ENCODE data around the gene SERPINA6. TPM values are rescaled to one million over a fixed set of nuclear protein-coding genes. Genes with fewer than 3 reads are reported as not detected.
A peak's percentile ranks its signal among the peaks of the same experiment; 100 is the strongest.
"Not testable (repeated sequence)": the region's sequence is repeated elsewhere in the genome, so short reads cannot be mapped to it uniquely, and the experiment has no call there.

The SERPINA6 gene
- total RNA-seq, 1 experiment from 2014 or later: not detected

DNA sequence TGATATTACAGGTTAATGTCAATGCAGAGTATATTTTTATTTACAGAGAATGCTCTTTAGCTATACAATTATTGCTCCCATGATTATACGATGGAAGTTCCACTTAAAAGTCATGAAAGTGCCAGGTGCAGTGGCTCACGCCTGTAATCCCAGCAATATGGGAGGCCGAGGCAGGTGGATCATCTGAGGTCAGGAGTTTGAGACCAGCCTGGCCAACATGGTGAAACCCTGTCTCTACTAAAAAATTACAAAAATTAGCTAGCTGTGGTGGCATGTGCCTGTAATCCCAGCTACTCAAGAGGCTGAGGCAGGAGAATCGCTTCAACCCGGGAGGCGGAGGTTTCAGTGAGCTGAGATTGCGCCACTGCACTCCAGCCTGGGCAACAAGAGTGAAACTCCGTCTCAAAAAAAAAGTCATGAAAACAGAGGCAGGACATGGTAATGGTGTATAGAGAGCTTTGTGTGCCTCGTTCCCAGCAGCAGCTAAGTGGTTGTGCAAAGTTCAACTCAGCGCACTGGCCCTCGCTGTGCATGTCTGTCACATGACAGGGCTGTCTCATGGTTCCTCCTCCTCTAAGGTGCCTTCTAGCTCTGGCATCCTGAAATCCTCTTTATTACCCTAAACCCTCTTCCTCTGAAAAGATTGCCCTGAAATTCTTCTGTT lies 46.1 kb downstream of the SERPINA6 start:
- not testable (repeated sequence) for H3K36me3 ChIP-seq; H3K9me3 ChIP-seq (replicated peaks); H3K27ac ChIP-seq; H3K27me3 ChIP-seq; H3K4me3 ChIP-seq; DNase-seq; H3K4me1 ChIP-seq

DNA sequence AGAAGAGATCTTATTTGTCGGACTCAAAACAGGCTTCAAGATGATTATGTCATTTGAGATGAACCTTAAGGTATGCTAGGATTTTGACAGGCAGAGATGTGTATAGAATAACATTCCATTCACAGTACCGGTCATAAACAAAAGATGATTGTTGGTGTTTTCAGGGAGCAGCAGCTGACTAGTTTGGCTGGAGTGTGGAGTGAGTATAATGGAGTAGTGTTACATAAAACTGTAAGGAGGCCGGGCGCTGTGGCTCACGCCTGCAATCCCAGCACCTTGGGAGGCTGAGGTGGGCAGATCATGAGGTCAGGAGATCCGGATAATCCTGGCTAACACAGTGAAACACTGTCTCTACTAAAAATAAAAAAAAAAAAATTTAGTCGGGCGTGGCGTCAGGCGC lies 54.0 kb downstream of the SERPINA6 start:
- peak; percentile 89 to 91 for DNase-seq
- H3K4me3 ChIP-seq: peak overlapping the region; percentile 35
- peaks cover 41% of the 10 kb centered on the region for H3K36me3 ChIP-seq
- no peaks in the 10 kb centered on the region for H3K9me3 ChIP-seq (replicated peaks)
- peak overlapping the region; percentile 81 for H3K27ac ChIP-seq
- no peaks in the 10 kb centered on the region for H3K27me3 ChIP-seq
- peaks cover 16% of the 10 kb centered on the region for H3K4me1 ChIP-seq

DNA sequence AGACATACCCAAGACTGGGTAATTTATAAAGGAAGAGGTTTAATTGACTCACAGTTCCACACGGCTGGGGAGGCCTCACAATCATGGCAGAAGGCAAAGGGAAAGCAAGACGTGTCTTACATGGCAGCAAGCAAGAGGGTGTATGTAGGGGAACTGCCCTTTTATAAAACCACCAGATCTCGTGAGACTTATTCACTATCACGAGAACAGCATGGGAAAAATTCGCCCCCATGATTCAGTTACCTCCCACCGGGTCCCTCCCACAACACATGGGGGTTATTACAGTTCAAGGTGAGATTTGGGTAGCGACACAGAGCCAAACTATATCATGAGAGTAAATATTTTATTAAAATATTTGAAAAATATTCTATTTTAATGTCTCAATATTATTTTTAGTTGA lies 54.6 kb downstream of the SERPINA6 start:
- H3K27ac ChIP-seq: peak overlapping the region; percentile 81
- H3K27me3 ChIP-seq; H3K9me3 ChIP-seq (replicated peaks); H3K4me3 ChIP-seq: not testable (repeated sequence)
- H3K4me1 ChIP-seq: peaks cover 16% of the 10 kb centered on the region
- DNase-seq: peak in 1 of 2 experiments; percentile 21
- peaks cover 43% of the 10 kb centered on the region for H3K36me3 ChIP-seq

DNA sequence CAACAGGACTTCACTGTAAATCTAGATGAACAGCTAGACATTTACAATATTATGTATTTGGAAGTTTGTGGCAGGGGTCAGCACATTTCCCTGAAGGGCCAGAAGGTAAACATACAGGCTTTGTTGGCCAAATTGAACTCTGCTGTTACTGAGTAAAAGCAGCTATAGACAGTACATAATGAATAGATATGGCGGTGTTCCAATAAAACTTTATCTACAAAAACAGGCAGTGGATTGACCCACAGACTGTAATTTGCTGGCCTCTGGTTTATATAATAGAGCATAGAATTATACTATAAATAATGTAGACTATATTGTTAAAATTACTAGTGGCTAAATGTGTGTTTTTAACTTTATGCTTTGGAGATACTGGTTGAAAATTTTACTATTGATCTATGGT lies 55.8 kb downstream of the SERPINA6 start:
- peaks cover 54% of the 10 kb centered on the region for H3K36me3 ChIP-seq
- H3K27me3 ChIP-seq: no peaks in the 10 kb centered on the region
- no peak overlapping the region for H3K27ac ChIP-seq
- H3K4me1 ChIP-seq: peaks cover 16% of the 10 kb centered on the region
- H3K4me3 ChIP-seq: no peak overlapping the region
- H3K9me3 ChIP-seq (replicated peaks): peaks cover 10% of the 10 kb centered on the region; the same call in 1 of the 2 replicates
- DNase-seq: no peak

DNA sequence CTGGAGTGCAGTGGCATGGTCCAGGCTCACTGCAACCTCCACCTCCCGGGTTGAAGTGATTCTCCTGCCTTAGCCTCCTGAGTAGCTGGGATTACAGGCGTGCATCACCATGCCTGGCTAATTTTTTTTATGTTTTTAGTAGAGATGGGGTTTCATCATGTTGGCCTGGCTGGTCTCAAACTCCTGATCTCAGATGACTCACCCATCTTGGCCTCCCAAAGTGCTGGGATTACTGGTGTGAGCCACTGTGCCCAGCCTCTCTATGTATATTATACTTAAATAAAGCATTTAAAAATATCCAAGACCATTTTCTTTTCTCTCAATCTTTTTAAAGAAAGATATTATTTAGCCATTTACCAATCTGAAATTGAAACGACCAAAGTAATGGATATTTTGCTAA lies 58.9 kb downstream of the SERPINA6 start:
- not testable (repeated sequence) for H3K27ac ChIP-seq; H3K4me1 ChIP-seq; H3K4me3 ChIP-seq; H3K9me3 ChIP-seq (replicated peaks); DNase-seq; H3K27me3 ChIP-seq
- peaks cover 69% of the 10 kb centered on the region for H3K36me3 ChIP-seq

Other genes with a start within 250 kb of the SERPINA6 start
- 187 and 191 TPM in 2 replicates for gene DDX24, start 242.1 kb downstream of the SERPINA6 start, total RNA-seq (2014; rRNA removed; shearing (Covaris generic))
- gene IFI27L1, start 242.0 kb downstream of the SERPINA6 start, total RNA-seq (2014; rRNA removed; shearing (Covaris generic)): 9.5 and 11.9 TPM in 2 replicates
- 0.55 and 0.81 TPM in 2 replicates for gene IFI27, start 212.6 kb downstream of the SERPINA6 start, total RNA-seq (2014; rRNA removed; shearing (Covaris generic))
- gene IFI27L2, start 193.7 kb downstream of the SERPINA6 start, total RNA-seq (2014; rRNA removed; shearing (Covaris generic)): 24.2 and 24.4 TPM in 2 replicates
- 35.5 and 47.1 TPM in 2 replicates for gene PPP4R4, start 149.0 kb downstream of the SERPINA6 start, total RNA-seq (2014; rRNA removed; shearing (Covaris generic))
- gene SERPINA10, start 30.1 kb downstream of the SERPINA6 start, total RNA-seq (2014; rRNA removed; shearing (Covaris generic)): 0.03 TPM in 1 of 2 replicates, not detected in the other
- gene SERPINA2, start 43.4 kb upstream of the SERPINA6 start, total RNA-seq (2014; rRNA removed; shearing (Covaris generic)): not detected in 2 replicates
- 0.08 TPM in 1 of 2 replicates, not detected in the other for gene SERPINA1, start 65.3 kb upstream of the SERPINA6 start, total RNA-seq (2014; rRNA removed; shearing (Covaris generic))
- not detected in 2 replicates for gene SERPINA11, start 129.5 kb upstream of the SERPINA6 start, total RNA-seq (2014; rRNA removed; shearing (Covaris generic))
- not detected in 2 replicates for gene SERPINA9, start 152.9 kb upstream of the SERPINA6 start, total RNA-seq (2014; rRNA removed; shearing (Covaris generic))
- not detected in 2 replicates for gene SERPINA12, start 186.1 kb upstream of the SERPINA6 start, total RNA-seq (2014; rRNA removed; shearing (Covaris generic))
- gene SERPINA4, start 238.1 kb upstream of the SERPINA6 start, total RNA-seq (2014; rRNA removed; shearing (Covaris generic)): not detected in 2 replicates